Measurements from ENCODE around the gene DSC2. TPM values are rescaled to one million over a fixed set of nuclear protein-coding genes. Genes with fewer than 3 reads are reported as not detected.

Gene DSC2
- total and polyA plus RNA-seq, 2 donors, result 11.1 to 16.3 TPM

- Histone ChIP-seq H3K9me3 (ENCODE audit: control insufficient read depth in 2 of 2, insufficient read depth in 1 of 2, low read length in 1 of 2) (no peaks in the 10 kb centered on the region), H3K27me3 (ENCODE audit: control insufficient read depth in 2 of 2, insufficient read depth in 1 of 2, low read length in 1 of 2) (no peaks in the 10 kb centered on the region), H3K4me1 (ENCODE audit: control insufficient read depth in 2 of 2, insufficient read depth in 2 of 2, low read length in 2 of 2) (no peaks in the 10 kb centered on the region), H3K36me3 (ENCODE audit: control insufficient read depth in 2 of 2, insufficient read depth in 2 of 2, low read length in 1 of 2) (no peaks in the 10 kb centered on the region), H3K27ac (ENCODE audit: low read depth in 1 of 2, low read length in 1 of 2) (no peak overlapping the region), H3K4me3 (ENCODE audit: low read length in 2 of 2) (no peak overlapping the region)
- 83% methylated on average over 5 of the region's 5 CpGs for WGBS
- no peak for DNase-seq (ENCODE audit: low read depth in 6 of 9, low spot score in 9 of 9)
Observed at GRCh38 chr18:31057051-31057450, 45.2 kb downstream of the DSC2 start.

DNA sequence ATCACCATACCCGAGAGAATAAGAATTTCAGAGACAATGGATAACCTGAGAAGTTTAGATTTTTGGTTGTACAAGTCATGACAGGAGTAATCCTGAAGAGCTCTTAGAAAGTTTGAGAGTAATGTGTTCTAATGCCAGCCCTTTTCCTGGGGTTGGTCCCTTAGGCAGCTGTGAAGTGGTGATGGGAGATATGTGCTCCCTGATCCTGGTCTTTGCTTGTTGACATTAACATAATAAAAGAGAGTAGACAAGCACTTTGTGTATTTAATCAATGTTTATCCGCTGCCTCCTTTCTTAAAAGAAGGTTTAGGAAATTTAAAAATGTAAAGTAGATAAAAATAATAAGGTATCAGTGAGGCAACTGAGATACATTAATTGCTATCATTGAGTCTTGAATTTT, 45.9 kb downstream of the DSC2 start:
- WGBS, result 88% methylated on average over 2 of the region's 2 CpGs
- H3K36me3 ChIP-seq (ENCODE audit: control insufficient read depth in 2 of 2, insufficient read depth in 2 of 2, low read length in 1 of 2), result no peaks in the 10 kb centered on the region
- H3K27ac ChIP-seq (ENCODE audit: low read depth in 1 of 2, low read length in 1 of 2), result no peak overlapping the region
- H3K4me1 ChIP-seq (ENCODE audit: control insufficient read depth in 2 of 2, insufficient read depth in 2 of 2, low read length in 2 of 2), result no peaks in the 10 kb centered on the region
- H3K9me3 ChIP-seq (ENCODE audit: control insufficient read depth in 2 of 2, insufficient read depth in 1 of 2, low read length in 1 of 2), result no peaks in the 10 kb centered on the region
- H3K4me3 ChIP-seq (ENCODE audit: low read length in 2 of 2), result no peak overlapping the region
- DNase-seq (ENCODE audit: low read depth in 6 of 9, low spot score in 9 of 9), result no peak
- no peaks in the 10 kb centered on the region for H3K27me3 ChIP-seq (ENCODE audit: control insufficient read depth in 2 of 2, insufficient read depth in 1 of 2, low read length in 1 of 2)

DNA sequence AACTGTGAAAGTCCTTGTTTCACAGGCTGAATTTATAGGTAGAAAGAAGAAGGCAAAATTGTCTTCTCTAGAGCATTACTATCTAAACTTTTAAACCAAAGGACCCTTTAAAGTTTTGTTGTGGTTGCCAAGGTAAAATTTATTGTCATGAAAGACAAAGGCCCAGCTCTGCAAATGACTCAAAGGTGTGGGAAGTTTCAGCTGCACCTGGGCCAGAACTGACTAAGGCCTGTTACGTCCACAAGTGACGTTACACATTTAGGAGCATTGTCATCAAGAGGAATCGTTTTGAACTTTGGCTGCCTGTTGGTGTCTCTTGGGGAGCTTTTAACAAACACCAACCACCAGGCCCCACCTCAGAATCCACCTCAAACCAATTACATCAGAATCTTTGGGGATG, 51.6 kb downstream of the DSC2 start:
- Histone ChIP-seq H3K4me1 (ENCODE audit: control insufficient read depth in 2 of 2, insufficient read depth in 2 of 2, low read length in 2 of 2) (no peaks in the 10 kb centered on the region), H3K27ac (ENCODE audit: low read depth in 1 of 2, low read length in 1 of 2) (no peak overlapping the region), H3K9me3 (ENCODE audit: control insufficient read depth in 2 of 2, insufficient read depth in 1 of 2, low read length in 1 of 2) (no peaks in the 10 kb centered on the region), H3K4me3 (ENCODE audit: low read length in 2 of 2) (no peak overlapping the region), H3K27me3 (ENCODE audit: control insufficient read depth in 2 of 2, insufficient read depth in 1 of 2, low read length in 1 of 2) (peaks cover 0 to under 1% of the 10 kb centered on the region in 2 donors), H3K36me3 (ENCODE audit: control insufficient read depth in 2 of 2, insufficient read depth in 2 of 2, low read length in 1 of 2) (no peaks in the 10 kb centered on the region)
- 94% methylated on average over 3 of the region's 3 CpGs for WGBS
- DNase-seq (ENCODE audit: low read depth in 6 of 9, low spot score in 9 of 9), result no peak

DNA sequence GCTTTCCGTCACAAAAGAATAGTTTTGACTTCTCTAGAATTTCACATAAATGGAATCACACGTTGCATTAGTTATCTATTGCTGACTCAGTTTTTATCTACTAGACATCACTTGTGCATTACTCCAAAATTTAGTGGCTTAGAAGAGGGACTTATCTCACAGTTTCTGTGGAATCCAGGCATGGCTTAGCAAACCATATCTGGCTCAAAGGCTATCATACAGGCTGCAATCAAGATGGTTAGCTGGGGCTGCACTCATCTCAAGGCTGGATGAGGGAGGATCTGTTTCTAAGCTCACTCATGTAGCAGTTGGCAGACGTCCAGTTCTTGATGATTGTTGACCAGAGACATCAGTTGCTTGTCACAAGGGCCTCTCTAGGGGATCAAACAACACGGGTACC, 53.0 kb downstream of the DSC2 start:
- Histone ChIP-seq H3K36me3 (ENCODE audit: control insufficient read depth in 2 of 2, insufficient read depth in 2 of 2, low read length in 1 of 2) (no peaks in the 10 kb centered on the region), H3K9me3 (ENCODE audit: control insufficient read depth in 2 of 2, insufficient read depth in 1 of 2, low read length in 1 of 2) (no peaks in the 10 kb centered on the region), H3K4me1 (ENCODE audit: control insufficient read depth in 2 of 2, insufficient read depth in 2 of 2, low read length in 2 of 2) (no peaks in the 10 kb centered on the region), H3K27ac (ENCODE audit: low read depth in 1 of 2, low read length in 1 of 2) (no peak overlapping the region), H3K27me3 (ENCODE audit: control insufficient read depth in 2 of 2, insufficient read depth in 1 of 2, low read length in 1 of 2) (peaks cover 3 to 6% of the 10 kb centered on the region in 2 donors), H3K4me3 (ENCODE audit: low read length in 2 of 2) (no peak overlapping the region)
- WGBS, result 81% methylated on average over 4 of the region's 4 CpGs
- no peak for DNase-seq (ENCODE audit: low read depth in 6 of 9, low spot score in 9 of 9)

GRCh38 chr18:31048216-31048615, 54.0 kb downstream of the DSC2 start:
- Histone ChIP-seq H3K27me3 (ENCODE audit: control insufficient read depth in 2 of 2, insufficient read depth in 1 of 2, low read length in 1 of 2) (peaks cover 9 to 15% of the 10 kb centered on the region in 2 donors), H3K27ac (ENCODE audit: low read depth in 1 of 2, low read length in 1 of 2) (no peak overlapping the region), H3K36me3 (ENCODE audit: control insufficient read depth in 2 of 2, insufficient read depth in 2 of 2, low read length in 1 of 2) (no peaks in the 10 kb centered on the region), H3K4me1 (ENCODE audit: control insufficient read depth in 2 of 2, insufficient read depth in 2 of 2, low read length in 2 of 2) (no peaks in the 10 kb centered on the region), H3K4me3 (ENCODE audit: low read length in 2 of 2) (no peak overlapping the region), H3K9me3 (ENCODE audit: control insufficient read depth in 2 of 2, insufficient read depth in 1 of 2, low read length in 1 of 2) (no peaks in the 10 kb centered on the region)
- 92% methylated on average over 2 of the region's 2 CpGs for WGBS
- DNase-seq (ENCODE audit: low read depth in 6 of 9, low spot score in 9 of 9), result no peak

DNA sequence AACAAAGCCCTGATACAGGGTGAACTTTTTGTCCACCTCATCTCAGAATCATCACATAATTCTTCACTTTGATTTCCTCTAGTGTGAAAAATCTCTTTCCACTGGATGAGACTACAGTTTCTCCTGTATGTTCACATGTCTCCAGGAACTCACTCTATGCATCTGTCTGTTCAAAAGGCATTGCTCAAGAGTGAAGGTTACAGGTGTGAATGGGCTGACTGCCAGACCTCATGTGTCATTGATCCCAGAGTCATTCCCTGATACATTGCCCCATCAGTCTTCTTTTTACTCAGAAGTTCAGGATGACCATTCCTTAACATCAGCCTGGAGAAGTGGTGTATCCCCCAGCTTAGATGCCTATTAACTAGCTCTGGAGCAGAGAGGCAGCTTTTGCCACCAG, 55.3 kb downstream of the DSC2 start:
- H3K9me3 ChIP-seq (ENCODE audit: control insufficient read depth in 2 of 2, insufficient read depth in 1 of 2, low read length in 1 of 2), result peaks cover 0 to 3% of the 10 kb centered on the region in 2 donors
- H3K27me3 ChIP-seq (ENCODE audit: control insufficient read depth in 2 of 2, insufficient read depth in 1 of 2, low read length in 1 of 2), result peaks cover 22 to 28% of the 10 kb centered on the region in 2 donors
- H3K4me1 ChIP-seq (ENCODE audit: control insufficient read depth in 2 of 2, insufficient read depth in 2 of 2, low read length in 2 of 2), result no peaks in the 10 kb centered on the region
- H3K27ac ChIP-seq (ENCODE audit: low read depth in 1 of 2, low read length in 1 of 2), result no peak overlapping the region
- DNase-seq (ENCODE audit: low read depth in 6 of 9, low spot score in 9 of 9), result no peak
- H3K36me3 ChIP-seq (ENCODE audit: control insufficient read depth in 2 of 2, insufficient read depth in 2 of 2, low read length in 1 of 2), result no peaks in the 10 kb centered on the region
- H3K4me3 ChIP-seq (ENCODE audit: low read length in 2 of 2), result no peak overlapping the region

DNA sequence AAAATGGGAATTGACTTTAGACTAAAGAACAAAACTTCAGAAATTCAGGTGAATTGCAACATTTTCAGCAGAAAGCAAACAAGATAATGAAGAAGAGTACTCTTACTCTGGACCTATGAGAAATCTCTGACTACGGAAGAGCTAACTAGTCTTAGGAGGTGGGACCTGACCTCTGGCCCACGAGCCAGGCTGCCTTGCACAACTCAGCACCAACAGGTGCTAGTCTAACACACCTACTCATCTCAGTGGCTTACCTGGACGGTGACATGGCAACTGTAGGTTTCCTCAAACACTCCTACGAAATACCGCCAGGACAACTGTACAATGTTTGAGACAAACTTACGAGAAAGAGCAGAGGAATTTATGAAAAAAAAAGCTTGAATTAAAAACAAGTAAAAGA, 56.6 kb downstream of the DSC2 start:
- no peak for DNase-seq (ENCODE audit: low read depth in 6 of 9, low spot score in 9 of 9)
- H3K4me1 ChIP-seq (ENCODE audit: control insufficient read depth in 2 of 2, insufficient read depth in 2 of 2, low read length in 2 of 2), result no peaks in the 10 kb centered on the region
- peaks cover 0 to 6% of the 10 kb centered on the region in 2 donors for H3K9me3 ChIP-seq (ENCODE audit: control insufficient read depth in 2 of 2, insufficient read depth in 1 of 2, low read length in 1 of 2)
- 85% methylated on average over 6 of the region's 6 CpGs for WGBS
- H3K4me3 ChIP-seq (ENCODE audit: low read length in 2 of 2), result no peak overlapping the region
- no peaks in the 10 kb centered on the region for H3K36me3 ChIP-seq (ENCODE audit: control insufficient read depth in 2 of 2, insufficient read depth in 2 of 2, low read length in 1 of 2)
- peaks cover 35 to 41% of the 10 kb centered on the region in 2 donors for H3K27me3 ChIP-seq (ENCODE audit: control insufficient read depth in 2 of 2, insufficient read depth in 1 of 2, low read length in 1 of 2)
- H3K27ac ChIP-seq (ENCODE audit: low read depth in 1 of 2, low read length in 1 of 2), result no peak overlapping the region

- H3K27ac ChIP-seq (ENCODE audit: low read depth in 1 of 2, low read length in 1 of 2), result no peak overlapping the region
- H3K9me3 ChIP-seq (ENCODE audit: control insufficient read depth in 2 of 2, insufficient read depth in 1 of 2, low read length in 1 of 2), result peaks cover 0 to 6% of the 10 kb centered on the region in 2 donors
- no peak overlapping the region for H3K4me3 ChIP-seq (ENCODE audit: low read length in 2 of 2)
- DNase-seq (ENCODE audit: low read depth in 6 of 9, low spot score in 9 of 9), result no peak
- H3K27me3 ChIP-seq (ENCODE audit: control insufficient read depth in 2 of 2, insufficient read depth in 1 of 2, low read length in 1 of 2), result peaks cover 38 to 48% of the 10 kb centered on the region in 2 donors
- no peaks in the 10 kb centered on the region for H3K36me3 ChIP-seq (ENCODE audit: control insufficient read depth in 2 of 2, insufficient read depth in 2 of 2, low read length in 1 of 2)
- no peaks in the 10 kb centered on the region for H3K4me1 ChIP-seq (ENCODE audit: control insufficient read depth in 2 of 2, insufficient read depth in 2 of 2, low read length in 2 of 2)
- WGBS, result 91% methylated on average over 3 of the region's 3 CpGs
Observed at GRCh38 chr18:31044926-31045325, 57.3 kb downstream of the DSC2 start.

- Histone ChIP-seq H3K27me3 (ENCODE audit: control insufficient read depth in 2 of 2, insufficient read depth in 1 of 2, low read length in 1 of 2) (peaks cover 38 to 54% of the 10 kb centered on the region in 2 donors), H3K36me3 (ENCODE audit: control insufficient read depth in 2 of 2, insufficient read depth in 2 of 2, low read length in 1 of 2) (no peaks in the 10 kb centered on the region), H3K4me1 (ENCODE audit: control insufficient read depth in 2 of 2, insufficient read depth in 2 of 2, low read length in 2 of 2) (no peaks in the 10 kb centered on the region), H3K9me3 (ENCODE audit: control insufficient read depth in 2 of 2, insufficient read depth in 1 of 2, low read length in 1 of 2) (peaks cover 0 to 6% of the 10 kb centered on the region in 2 donors), H3K27ac (ENCODE audit: low read depth in 1 of 2, low read length in 1 of 2) (no peak overlapping the region), H3K4me3 (ENCODE audit: low read length in 2 of 2) (no peak overlapping the region)
- WGBS, result 67% methylated on average over 7 of the region's 7 CpGs
- DNase-seq (ENCODE audit: low read depth in 6 of 9, low spot score in 9 of 9), result no peak
Observed at GRCh38 chr18:31043709-31044108, 58.5 kb downstream of the DSC2 start.
